OCI-LY7 (cell line): Measurements from ENCODE around the gene GOLT1A.

ENCODE experiments used
- CTCF ChIP-seq: fragments of 200-600 bp; sonication (generic); conservative IDR thresholded peaks from 2 replicates; pipeline ENCODE4 v1.5.1; 2014; ENCODE audit warnings: mild to moderate bottlenecking, antibody characterized with exemption, low read length, moderate library complexity, mixed read lengths
- EZH2phosphoT487 ChIP-seq: fragments of 200-600 bp; sonication (generic); IDR thresholded peaks from 2 replicates; pipeline ENCODE4 v1.6.1; 2018; ENCODE audit warnings: low read depth, borderline replicate concordance, mild to moderate bottlenecking, mixed run types, antibody characterized with exemption, low read length, moderate library complexity, mixed read lengths

- no peak for TF ChIP-seq CTCF
- TF ChIP-seq EZH2phosphoT487 = no peak
Observed at GRCh38 chr1:204259782-204260181, 46.0 kb upstream of the GOLT1A start.
